SW 1271 (cell line): ENCODE results near the gene PRKAG2.
"Not testable (repeated sequence)": the region's sequence is repeated elsewhere in the genome, so short reads cannot be mapped to it uniquely, and the experiment has no call there.

Experiments used
- DNase-seq, 2 experiments: peaks; one replicate each; lab custom pipeline; 2025; lab: John Stamatoyannopoulos, UW

The PRKAG2 gene

DNA sequence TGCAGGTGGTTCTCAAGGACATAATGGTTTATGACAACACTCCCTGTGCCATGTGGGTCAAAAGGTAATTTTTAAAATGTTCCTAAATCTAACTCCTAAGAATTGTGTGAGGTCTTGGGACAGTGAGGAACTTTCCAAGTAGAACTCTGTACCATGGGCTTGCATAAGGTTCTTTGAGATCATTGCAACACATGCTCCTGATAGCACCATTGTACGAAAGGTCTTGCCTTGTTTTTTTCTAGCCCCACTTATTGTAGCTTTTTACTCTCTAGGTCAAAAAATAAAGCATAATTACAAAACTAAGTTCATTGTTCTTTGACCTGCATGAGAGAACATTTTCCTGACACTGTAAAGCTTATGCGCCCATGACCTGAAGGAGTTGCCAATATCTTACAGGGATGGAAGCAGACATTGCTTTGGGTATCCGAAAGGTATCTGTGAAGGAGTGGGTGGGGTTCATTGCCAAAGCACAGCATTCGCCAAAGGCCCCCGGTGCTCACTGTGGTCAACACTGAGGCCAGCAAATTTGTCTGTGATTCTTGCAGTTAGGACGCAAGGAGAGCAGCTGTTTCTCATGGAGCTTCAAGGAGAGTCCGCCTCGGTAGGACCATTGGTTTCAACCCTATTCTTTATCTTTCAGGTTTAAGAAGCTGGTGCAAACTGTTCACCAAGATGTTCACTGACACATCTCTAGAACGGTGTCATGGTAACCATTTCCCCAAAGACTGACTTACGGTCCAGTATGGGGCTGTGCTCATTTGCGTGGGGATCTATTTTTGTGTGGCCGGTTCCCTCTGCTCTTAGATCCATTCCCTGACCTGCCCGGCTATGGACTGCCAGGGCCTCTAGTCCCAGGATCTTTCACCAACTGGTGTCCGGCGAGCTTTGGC is 7.6 kb upstream of the PRKAG2 start:
- no peak for DNase-seq

DNA sequence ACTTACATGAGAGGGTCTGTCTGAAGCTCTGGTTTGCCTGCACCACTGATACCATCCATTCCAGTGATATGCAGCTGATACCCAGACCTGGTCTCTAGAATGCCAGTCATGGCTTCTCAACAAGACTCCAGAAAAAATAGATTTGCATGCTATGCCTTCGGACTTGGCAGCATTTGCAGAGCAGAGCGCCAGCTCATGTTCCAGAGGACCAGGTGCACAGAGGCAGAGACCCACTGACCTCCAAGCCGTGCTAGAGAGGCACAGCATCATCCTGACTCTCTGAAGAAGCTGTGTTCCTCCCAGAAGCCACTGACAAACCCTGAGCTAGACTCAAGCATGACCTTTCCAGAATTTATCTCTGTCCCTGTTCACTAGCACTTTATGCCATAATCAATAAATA is 6.9 kb upstream of the PRKAG2 start:
- no peak for DNase-seq

DNA sequence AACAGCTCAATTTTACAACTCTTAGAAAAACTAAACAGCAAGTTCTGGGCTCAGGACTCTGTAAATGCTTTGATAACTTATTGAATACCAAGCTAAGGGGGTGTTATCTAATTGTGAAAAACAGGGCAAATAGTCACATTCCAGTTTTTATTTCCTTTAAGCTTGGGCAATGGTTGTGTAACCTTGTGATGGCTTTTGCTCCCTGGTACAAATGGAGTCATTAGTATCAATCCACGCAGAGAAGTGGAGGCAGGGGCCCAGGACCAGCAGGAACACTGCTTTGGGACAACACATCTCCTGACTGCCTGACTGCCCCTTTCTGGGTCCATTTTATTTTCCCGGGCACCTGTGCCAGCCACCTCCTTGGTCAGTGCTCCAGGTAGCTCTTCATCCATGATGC is 5.8 kb upstream of the PRKAG2 start:
- no peak for DNase-seq

DNA sequence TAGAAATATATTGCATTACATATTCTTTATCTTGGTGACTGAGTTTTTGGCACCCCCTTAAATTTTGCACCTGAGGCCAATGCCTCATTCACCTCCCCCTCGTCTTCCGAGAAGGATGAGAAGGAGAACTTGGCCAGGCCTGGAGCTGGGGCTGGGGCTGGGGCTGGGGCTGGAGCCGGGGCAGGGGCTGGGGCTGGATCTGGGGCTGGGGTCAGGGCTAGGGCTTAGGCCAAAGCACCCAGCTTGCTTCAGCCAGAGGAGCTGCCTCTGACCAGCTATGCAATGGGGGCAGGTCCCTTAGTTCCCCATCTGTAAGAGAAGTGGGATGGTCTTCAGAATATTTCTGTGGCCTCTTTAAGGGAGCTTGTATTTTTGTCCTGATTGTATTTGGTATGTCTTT is 3.8 kb upstream of the PRKAG2 start:
- no peak for DNase-seq

DNA sequence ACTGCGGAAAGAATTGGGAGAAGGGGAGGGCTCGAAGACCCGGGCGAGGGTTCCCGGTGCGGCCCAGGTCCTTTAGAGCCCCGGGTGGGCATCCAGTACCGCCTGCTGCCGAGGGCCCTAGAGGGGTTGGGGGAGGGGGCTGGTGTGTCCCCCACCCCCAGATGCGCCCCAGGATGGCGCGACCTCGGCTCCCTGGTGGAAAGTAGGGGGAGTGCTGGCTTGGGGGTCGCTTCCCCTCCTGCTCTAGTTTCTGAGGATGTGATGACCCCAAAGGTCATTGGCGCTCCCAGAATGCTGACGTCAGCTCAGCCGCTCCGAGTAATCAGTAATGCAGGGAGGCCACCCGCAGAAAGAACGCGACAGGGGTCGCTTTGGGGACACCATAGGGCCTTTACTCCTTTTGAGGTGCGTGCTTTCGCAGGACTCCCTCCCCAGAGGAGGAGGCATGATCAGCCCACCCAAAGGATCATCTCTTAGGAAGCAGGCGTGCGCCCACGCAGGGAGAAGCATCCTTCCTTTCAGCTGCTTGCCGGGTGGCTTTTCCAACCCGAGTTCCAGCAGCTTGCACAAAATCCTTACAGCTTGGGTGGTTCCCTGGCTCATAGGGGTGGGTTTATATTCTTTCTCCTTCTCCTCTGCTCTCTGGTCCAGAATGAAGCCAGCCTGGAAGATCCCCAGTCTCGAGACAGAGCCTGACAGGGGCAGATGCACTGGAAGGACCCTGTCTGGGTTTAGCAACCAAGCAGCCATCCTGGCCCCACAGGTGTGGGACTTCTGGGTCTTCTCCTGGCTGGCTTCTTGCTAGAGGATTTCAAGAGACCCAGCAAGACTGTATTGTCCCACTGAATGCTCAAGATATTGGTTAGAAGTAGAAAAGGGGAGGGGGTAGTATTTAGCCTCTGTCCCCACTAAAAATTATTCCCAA is 1.3 kb upstream of the PRKAG2 start:
- DNase-seq = no peak

DNA sequence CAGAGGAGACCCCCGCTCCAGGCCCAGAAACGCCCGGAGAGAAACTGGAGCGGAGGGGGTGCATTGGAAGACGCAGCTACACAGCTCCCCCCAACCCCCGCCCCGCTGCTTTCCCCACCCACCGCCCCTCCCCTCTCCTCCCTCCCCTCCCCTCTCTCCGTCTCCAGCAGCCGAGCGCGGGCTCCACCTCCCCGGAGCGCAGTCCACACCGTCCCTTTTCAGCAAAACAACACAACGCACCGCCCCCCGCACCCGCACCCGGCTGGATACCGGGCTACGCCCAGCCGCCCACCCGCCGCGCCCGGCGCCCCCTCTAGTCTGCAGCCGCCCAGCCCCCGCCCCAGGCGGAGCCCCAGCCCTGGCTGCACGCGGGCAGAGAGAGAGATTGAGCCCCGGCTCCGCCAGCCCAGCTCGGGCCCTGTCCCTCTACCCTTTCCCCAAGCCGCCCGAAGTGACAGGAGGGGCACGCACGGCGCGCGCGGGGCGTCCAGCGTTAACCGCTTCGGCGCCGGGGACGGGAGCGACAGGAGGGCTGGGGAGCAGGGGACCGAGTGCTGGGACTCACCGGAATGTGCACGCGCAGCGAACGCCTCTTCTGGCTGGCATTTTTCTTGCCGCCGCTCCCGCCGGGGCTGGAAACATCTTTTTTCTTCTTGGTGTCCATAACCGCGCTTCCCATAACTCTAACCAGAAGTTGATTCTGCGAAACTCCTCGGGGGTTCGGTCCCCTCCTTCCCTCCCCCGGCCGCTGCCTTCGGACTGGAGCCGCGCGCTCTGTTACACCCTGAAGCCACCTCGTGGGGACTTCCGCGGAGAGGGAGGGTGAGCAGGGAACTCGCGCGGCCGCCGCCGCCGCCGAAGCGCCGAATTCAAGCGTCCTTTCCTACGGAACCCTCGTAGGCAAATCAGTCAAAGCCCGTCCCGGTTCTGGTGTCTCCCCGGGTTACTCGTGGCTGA is 695 bp downstream of the PRKAG2 start:
- DNase-seq = peak; percentile 47 to 63

DNA sequence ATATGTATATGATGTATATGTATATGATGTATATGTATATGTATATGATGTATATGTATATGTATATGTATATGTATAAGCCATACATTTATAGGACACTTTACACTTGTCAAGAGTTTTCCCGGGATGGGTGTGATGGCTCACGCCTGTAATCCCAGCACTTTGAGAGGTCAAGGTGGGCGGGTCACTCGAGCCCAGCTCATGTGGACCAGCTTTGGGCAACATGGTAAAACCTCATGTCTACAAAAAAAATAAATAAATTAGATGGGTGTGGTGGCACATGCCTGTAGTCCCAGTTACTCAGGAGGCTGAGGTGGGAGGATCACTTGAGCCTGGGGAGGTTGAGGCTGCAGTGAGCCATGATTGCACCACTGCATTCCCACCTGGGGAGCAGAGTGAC is 2.4 kb downstream of the PRKAG2 start:
- not testable (repeated sequence) for DNase-seq

DNA sequence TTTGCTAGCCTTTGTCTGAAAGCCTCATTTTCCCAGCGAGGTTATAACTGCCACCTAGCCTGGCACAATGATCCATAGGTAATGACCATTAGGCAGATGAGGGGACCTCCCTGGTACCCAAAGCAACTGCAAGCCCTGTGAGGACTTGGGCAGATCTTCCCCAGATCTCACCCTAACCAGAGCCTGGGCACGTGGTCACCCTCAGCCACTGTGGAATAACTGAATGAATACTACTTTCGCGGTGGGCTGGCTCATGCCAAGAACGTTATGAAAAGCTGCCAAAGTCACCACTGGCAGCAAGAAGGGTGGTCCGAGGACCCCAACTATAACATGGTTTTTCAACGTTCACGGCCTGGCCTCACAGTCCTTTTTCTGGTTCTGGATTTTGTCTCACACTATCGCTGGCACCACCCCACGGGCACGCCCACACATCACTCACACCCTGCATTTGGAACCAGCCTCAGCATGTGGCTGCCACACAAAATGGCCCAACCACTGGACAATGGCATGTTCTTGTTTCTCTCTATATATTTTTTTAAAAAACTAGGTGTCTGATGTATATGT is 3.4 kb downstream of the PRKAG2 start:
- DNase-seq = no peak

DNA sequence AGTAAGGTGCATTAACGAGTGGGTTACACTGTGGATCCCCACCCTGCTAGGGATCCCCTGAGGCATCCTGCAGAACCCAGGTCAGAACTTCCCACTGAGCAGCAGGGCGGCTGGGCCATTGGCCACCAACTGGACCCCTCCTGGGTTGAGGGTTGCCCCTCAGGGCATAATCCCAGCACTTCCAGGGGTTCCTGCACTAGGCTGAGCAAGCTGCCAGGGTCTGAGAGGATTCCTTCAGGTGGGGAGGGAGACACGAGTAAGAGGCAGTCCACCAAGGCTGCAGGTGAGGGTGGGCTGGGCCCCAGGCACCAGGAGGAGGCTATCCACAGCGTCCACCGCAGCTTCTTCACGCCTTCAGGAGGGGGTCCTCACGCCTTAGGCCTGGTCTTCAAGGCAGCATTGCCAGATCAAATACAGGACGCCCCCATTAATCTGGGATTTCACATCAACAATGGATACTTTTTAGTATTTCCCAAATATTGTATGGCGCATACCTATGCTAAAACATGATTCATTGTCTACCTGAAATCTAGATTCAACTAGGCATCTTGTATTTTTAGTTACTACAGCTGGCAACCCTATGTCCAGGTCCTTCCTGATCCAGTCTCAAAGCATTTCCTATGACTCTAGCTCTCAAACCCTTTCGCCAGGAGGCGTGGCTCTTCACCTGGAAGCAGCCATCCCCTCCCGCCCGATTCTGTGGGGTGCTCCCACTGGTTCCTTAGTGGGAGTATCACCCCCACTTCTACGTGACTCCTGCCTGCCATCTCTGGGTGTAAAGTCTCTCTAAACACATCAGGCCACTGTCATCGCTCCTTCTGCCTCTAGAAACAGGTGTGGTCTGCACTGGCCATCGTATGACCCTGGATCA is 4.1 kb downstream of the PRKAG2 start:
- no peak for DNase-seq

DNA sequence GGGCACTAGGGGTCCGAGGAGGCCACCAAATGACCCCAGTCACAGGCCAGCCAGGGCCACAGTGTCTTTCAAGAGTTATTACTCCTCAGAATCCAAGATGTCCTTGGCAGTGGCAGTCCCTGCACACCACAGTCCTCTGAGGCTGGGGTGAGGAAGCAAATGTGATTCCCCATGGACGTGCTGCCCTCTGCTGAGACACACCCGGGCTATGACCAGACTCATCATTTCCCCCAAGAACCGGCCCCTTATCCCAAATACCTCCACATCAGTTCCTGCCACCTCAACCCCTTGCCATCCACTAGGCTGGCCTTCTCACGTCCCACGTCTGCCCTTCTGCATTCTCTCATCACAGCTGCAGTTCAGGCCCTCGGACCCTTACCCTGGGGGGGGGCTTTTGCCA is 5.0 kb downstream of the PRKAG2 start:
- peak in 1 of 2 experiments; percentile 13 for DNase-seq

DNA sequence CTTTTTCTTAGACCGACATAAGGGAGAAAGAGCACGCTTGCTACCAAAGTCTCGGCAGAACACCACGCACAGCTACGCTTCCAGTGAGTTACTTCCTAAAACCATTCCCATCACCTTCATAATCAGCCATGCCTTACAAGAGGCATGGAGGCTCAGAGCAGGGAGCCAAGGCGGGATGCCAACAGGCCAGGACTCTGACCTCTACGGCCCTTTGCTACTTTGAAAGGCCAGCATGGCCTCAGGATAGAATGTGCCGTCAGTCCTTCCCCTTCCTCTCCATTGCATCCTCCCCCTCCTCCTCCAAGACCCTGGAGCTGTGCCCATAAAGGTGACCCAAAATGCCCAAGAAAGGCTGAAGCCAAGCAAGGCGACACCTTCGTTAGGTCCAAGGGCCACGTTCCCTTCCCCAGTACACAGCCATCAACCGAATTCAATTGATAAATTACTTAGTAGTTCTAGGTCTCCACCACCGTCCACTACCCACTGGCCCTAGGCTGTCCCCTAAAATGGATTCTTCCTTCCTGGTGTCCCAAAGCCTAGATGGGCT is 5.7 kb downstream of the PRKAG2 start:
- no peak for DNase-seq

DNA sequence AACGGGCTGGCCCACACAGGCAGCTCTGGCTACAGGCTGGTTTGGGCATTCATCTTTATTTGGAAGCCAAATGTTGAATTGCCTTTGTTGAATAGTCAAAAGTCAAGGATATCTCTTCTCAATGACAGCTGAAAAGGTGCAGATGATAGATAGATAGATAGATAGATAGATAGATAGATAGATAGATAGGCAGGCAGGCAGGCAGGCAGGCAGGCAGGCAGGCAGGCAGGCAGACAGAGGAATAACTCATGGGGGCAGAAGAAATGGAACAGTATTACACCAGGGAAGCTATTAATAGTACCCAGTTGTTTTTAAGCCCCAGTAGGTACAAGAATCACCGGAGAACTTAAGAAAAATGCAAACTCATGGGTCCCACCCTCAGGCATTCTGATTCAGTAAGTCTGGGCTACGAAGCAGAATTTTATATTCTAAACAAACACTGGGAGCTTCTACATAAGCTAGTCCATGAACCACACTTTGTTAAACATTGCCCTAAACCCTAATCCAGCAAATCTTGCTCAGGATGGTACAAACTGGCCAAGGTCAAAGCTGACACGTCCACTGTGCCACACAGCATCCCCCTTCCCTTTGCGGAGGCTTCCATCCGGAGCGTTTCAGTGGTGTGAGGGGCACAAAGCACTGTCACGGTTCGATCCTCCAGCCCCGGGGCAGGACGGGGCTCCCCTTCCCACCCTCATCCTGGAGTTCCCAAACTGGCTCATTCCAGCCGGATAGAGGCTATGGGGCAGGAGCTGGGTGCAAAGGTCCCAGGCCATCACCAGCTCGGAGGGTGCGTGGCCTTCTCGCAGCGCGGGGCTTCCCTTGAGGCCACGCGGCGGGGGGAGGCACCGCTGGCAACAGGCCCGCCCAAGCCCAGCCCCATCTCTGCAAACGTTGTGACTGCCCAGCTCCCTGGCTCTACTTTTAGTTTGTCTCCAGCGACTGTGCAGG is 6.7 kb downstream of the PRKAG2 start:
- no peak for DNase-seq

DNA sequence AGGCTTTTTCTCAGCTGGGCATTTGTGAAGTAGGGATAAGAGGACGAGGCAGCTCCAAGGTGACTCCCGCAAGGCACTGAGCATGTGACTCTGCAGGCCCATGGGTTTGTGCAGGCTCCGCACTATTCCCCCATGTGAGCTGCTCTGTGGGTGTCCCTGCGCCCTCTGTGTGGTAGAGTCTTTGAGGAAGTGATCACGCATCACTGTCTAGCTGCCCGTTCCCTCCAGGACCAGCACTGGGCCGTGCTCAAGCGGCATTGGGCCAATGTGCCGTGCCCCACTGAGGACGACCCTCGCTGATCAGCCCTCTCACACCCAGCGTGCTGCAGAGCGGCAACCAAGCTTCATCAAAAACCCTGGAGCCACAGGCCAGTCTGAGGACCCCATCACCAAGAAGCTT is 7.5 kb downstream of the PRKAG2 start:
- no peak for DNase-seq

DNA sequence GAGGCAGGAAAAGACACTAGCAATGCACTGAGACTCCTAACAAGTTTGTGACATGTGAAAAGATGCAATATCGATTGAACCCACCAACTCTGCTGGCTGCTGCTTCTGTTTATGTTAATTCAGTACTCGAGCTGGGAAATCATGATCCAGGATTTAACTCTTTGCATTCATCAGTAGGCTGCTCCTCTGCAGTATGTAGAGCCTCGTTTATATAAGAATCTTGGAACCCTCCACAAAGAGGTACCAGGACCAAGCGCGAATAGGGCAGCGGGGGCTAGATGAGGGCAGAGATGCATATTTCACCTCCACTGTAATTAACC is 7.8 kb downstream of the PRKAG2 start:
- no peak for DNase-seq

DNA sequence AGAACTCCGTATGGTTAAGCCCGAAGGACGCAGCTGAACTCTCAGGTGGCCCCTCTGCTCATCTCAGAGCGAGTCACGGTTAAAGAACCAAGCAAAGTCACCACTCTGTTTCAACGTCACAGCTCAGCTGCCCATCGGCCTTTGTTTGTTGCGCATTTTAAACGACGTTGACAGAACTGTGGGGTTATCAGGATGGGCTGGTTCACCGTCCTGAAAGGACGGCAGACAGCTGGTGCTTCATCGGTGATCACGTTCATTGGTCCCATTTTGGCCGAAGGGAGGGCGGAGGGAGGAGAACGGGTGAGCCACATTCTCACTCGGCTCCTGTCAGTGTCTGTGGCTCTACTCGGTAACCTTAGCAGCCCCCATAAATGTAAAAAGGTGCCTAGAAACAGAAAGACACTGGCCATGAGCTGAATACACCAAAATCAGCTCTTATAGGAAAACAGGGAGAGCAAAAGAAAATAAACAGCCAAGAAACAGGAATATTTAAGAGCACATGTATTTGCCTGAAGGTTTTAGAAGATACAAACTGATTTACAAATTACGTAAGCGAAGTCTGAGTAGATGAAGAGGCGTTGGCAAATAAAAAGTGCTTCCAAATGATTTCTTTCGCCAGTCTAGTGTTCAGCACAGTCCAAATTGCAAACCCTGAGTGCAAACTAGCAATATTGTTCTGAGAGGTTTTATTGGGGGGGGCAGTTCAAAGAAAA is 8.4 kb downstream of the PRKAG2 start:
- no peak for DNase-seq

DNA sequence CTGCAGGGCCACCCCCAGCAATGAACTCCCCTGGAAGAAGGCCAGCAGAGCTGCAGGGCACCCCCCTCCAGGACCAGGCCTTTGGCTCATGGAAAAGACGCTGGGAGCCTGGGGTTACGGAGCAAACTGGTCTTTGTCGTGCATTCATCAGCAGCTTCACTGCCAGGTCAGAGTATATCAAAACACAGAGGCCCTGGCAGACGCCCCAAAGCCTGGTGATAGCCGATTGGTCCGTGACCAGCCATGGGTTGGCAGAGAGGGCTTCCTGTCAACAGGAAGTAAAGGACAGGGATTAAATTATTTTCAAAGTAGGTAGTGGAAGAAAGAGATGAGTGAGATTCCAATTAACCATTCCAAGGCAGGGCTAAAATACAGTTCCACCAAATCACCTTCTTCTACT is 9.0 kb downstream of the PRKAG2 start:
- DNase-seq = no peak

DNA sequence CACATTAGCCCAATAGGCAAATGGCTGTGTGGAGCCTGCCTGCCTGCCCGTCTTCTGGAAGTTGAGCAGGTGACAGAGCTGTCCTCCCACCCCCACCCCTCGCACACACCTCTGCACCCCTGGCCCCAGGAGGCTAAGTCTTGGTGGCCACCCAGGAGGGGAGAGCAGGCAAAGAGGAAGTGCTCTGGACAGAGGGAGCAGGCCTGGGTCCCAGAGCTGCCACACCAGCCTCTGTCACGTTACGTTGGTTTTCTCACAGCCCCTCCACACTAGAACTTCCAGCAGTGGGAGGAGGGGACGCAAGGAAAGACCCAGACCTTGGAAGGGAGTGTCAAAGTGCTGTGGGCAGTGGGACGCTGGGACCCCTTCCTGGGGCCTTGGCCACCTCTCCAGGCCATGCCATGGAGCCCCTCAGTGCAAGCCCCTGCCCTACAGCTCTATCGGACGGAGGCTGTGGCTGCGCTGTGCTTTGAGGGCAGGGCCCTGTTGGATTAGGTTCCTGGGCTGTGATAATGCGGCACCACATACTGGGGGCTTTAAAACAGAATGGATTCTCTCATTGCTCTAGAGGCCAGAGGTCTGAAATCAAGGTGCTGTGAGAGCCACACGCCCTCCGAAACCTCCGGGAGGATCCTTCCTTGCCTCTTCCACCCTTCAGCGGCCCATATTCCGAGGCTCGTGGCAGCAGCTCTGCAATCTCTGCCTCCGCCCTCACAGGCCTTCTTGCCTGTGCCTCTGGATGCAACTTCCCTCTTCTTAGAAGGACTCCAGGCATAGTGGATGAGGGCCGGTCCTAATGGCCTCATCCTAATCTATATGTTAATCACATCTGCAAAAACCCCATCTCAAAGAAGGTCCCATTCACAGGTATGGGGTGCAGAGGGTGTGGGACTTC is 9.9 kb downstream of the PRKAG2 start:
- no peak for DNase-seq

DNA sequence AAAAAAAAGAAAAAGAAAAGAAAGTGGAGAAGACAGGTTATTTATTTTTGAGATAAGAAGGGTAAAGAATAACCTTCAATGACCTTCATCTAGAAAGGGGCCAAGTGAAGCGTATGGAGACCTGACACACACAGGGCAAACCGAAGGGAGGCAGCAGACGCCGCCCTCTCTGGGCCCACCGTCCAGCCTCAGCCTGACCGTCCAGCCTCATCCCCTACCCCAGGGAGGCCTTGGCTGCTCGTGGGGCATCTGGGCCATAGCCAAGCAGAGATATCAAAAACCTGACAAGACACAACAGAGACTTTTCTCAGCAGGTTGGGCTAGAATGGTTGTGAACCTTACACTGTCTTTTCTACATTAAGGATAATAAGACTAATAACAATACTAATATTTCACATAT is 10.9 kb downstream of the PRKAG2 start:
- DNase-seq = no peak
